GM12865 (cell line): Measurements from ENCODE around the gene RPS6KL1.

Source experiments
- DNase-seq: peaks from one replicate; pipeline ENCODE4 v3.0.0; 2010; ENCODE audit warnings: low read depth
- H3K4me3 ChIP-seq: 2 replicates; pipeline ENCODE4 v1.5.1; 2011; ENCODE audit warnings: mild to moderate bottlenecking, low read depth, low read length, control low read depth
- CTCF ChIP-seq: IDR thresholded peaks from 2 replicates; pipeline ENCODE4 v1.5.1; 2011; ENCODE audit warnings: low read length, control low read depth, low read depth, inconsistent platforms; ENCODE audit not compliant: insufficient read depth; ENCODE audit errors: missing control alignments

Gene RPS6KL1

DNA sequence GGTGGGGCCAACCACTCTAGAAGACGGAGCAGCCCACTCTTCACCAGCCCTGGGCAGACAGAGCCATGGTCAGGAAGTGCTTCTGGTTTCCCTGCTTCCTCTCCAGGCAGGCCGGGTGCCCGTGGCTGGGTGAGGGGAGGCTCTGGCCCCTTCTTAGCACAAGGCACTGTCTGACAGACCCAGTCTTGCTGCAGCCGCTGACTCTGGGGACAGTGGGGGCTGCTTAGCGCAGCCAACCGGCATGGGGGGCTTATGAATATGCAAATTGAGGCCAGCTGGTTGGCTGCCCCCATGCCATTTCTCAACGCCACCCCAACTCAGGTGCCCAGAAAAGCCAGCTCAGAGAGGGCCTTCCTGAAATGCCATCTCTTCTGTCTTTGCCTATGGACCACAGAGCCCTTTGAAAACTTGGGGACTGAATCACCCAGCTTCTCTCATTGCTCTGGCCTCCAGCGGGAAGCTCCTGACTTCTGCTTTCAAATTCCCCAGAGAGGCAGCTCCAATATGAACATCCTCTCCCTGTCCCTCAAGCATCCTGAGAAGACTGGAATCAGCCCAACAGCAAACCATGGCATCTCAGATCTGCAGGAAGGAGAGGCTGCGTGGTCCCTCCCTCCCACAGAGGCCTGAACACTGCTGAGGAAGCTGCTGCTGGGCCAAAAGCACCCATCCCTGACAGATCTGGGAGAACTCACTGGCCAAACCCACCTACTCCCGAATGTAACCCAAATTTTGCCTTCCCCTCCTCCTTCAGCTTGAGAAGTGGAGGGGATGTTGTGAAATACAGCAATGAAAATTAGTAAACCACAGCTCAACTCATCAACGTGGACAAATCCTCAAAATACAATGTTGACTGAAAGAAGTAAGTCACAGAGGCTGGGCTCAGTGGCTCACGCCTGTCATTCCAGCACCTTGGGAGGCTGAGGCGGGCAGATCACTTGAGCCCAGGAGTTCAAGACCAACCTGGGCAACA, 46.8 kb downstream of the RPS6KL1 start, which contains the start of gene PROX2:
Gene PROX2 (minus strand): TSS at position 205 of the 973 bp plus-strand sequence. CDS start 12,311 bp downstream, outside the sequence.
- TF ChIP-seq CTCF = no peak
- no peak for DNase-seq
- H3K4me3 ChIP-seq = no peak within 1 kb of the TSS

DNA sequence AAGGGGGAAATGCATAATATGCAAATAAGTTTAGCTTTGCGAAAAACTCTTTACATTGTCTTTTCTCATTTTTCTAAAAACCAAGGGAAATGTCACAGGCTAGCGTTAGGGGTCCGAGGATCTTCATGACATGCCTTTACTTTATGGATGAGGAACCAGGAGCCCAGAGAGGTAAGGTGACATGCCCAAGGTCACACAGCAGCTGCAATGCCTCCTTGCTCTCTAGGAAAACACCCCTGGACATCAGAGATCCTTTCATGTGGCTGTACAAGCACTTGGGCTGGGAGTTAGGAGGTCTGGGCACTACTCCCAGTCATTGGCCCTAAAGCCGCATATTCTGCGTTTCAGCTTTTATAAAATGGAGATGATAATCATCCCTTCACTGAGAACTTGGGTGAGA, 47.9 kb downstream of the RPS6KL1 start:
- no peak for DNase-seq
- no peak for TF ChIP-seq CTCF
- H3K4me3 ChIP-seq = no peak overlapping the region

DNA sequence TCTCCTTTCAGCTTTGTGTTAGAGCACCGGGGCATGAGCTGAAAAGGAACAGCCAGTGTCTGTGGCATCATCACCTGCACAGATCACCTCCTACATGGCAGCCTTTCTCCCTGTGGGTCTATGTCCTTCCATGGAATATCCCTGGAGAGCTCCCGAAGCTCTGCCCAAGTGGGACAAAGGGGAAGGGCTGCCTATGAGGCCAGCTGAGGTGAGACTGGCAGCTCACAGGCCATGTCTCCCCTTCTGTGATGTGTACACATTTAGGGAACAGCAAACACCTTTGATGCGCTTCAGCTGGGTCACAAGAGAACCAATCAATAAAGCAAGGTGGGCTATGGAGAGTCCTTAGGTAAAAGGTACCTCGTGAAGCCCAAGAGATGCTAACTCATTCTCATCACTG, 51.2 kb downstream of the RPS6KL1 start:
- no peak for TF ChIP-seq CTCF
- DNase-seq = no peak
- H3K4me3 ChIP-seq = no peak overlapping the region

GRCh38 chr14:74868739-74869138, 54.3 kb downstream of the RPS6KL1 start:
- DNase-seq = no peak
- no peak overlapping the region for H3K4me3 ChIP-seq
- no peak for TF ChIP-seq CTCF

GRCh38 chr14:74867673-74868072, 55.4 kb downstream of the RPS6KL1 start:
- H3K4me3 ChIP-seq = no peak overlapping the region
- TF ChIP-seq CTCF = no peak
- DNase-seq = peak; percentile 16

- no peak overlapping the region for H3K4me3 ChIP-seq
- no peak for TF ChIP-seq CTCF
- DNase-seq = no peak
These were observed 56.2 kb downstream of the RPS6KL1 start for GRCh38 chr14:74866708-74867389.
